Stimulated activated CD8-positive, alpha-beta memory T cell treated with anti-CD3 and anti-CD28 coated beads, Interleukin-4, amount 100 ng/mL, for 48 hours (primary cell): ENCODE measurements around the gene CDR2.

Source experiments
- DNase-seq: peaks from one replicate; pipeline ENCODE4 v3.0.0-alpha.2; 2020

CDR2 gene

GRCh38 chr16:22323173-22323958 is 51.1 kb downstream of the CDR2 start:
- peak; percentile 19 for DNase-seq

- DNase-seq, result peak; percentile 16
These were observed 51.7 kb downstream of the CDR2 start for GRCh38 chr16:22322741-22323140.

GRCh38 chr16:22322021-22322471 is 52.4 kb downstream of the CDR2 start:
- peak; percentile 17 for DNase-seq

GRCh38 chr16:22321340-22322001 is 52.9 kb downstream of the CDR2 start:
- peak; percentile 73 for DNase-seq

GRCh38 chr16:22320572-22321339 is 53.7 kb downstream of the CDR2 start:
- peak; percentile 16 for DNase-seq

- DNase-seq, result peak; percentile 80
These were observed 55.6 kb downstream of the CDR2 start for GRCh38 chr16:22318690-22319358.

- no peak for DNase-seq
These were observed 56.8 kb downstream of the CDR2 start for GRCh38 chr16:22317625-22318024.

- no peak for DNase-seq
These were observed 57.4 kb downstream of the CDR2 start for GRCh38 chr16:22317001-22317530.

GRCh38 chr16:22316411-22316811 is 58.0 kb downstream of the CDR2 start:
- DNase-seq, result no peak

GRCh38 chr16:22315979-22316378 is 58.4 kb downstream of the CDR2 start:
- DNase-seq, result no peak

GRCh38 chr16:22314661-22315626 is 59.5 kb downstream of the CDR2 start:
- no peak for DNase-seq

- DNase-seq, result no peak
These were observed 60.4 kb downstream of the CDR2 start for GRCh38 chr16:22313876-22314470.

GRCh38 chr16:22312897-22313781 is 61.3 kb downstream of the CDR2 start:
- no peak for DNase-seq

GRCh38 chr16:22311520-22311919 is 62.9 kb downstream of the CDR2 start:
- DNase-seq, result no peak

GRCh38 chr16:22308824-22309520 is 65.4 kb downstream of the CDR2 start:
- DNase-seq, result no peak

- DNase-seq, result no peak
These were observed 66.6 kb downstream of the CDR2 start for GRCh38 chr16:22307838-22308237.

GRCh38 chr16:22306788-22307187 is 67.6 kb downstream of the CDR2 start:
- DNase-seq, result no peak

GRCh38 chr16:22304411-22304810 is 70.0 kb downstream of the CDR2 start:
- no peak for DNase-seq

- no peak for DNase-seq
These were observed 71.5 kb downstream of the CDR2 start for GRCh38 chr16:22302776-22303363.
